A549 (cell line): ENCODE data around the gene RPS14. TPM values are rescaled to one million over a fixed set of nuclear protein-coding genes. Genes with fewer than 3 reads are reported as not detected.
A peak's percentile ranks its signal among the peaks of the same experiment; 100 is the strongest.

ENCODE experiments used
- ATAC-seq, 2 experiments: fragments of 200-7000 bp in 1 of 2; fragments of >200 bp in 1 of 2; cut with Nextera tagmentation in 1 of 2; cut with Tn5 transposase in 1 of 2; 3 replicates each; pipeline versions ENCODE4 v1.8.0 to v1.9.1; 2018 to 2020; ENCODE audit warnings: mild to moderate bottlenecking in 1 of 2, moderate library complexity in 1 of 2
- CTCF ChIA-PET: fragments of 300-600 bp; sonication (Branson Sonifier 250); formaldehyde crosslinking; extraction: SDS; loops from one replicate; lab custom pipeline; 2021; ENCODE audit warnings: antibody characterized with exemption, inconsistent platforms; lab: Yijun Ruan, JAX
- POLR2A ChIA-PET: fragments of 350-600 bp; formaldehyde crosslinking; extraction: SDS; loops from one replicate; lab custom pipeline; 2021; ENCODE audit warnings: antibody characterized with exemption, inconsistent platforms; lab: Yijun Ruan, JAX
- DNase-seq, 2 experiments: peaks; one replicate each; pipeline versions ENCODE4 v3.0.0 to v3.0.0-alpha.2; 2011 to 2016; ENCODE audit warnings: low read depth in 1 of 2, low spot score in 1 of 2
- FAIRE-seq: peaks from 2 replicates; lab custom pipeline; 2011; peaks lifted over from hg19 to GRCh38; lab: Jason Lieb, UNC
- H3K27ac ChIP-seq, 2 experiments: fragments of >200 bp; sonication (Bioruptor Twin); formaldehyde crosslinking; 3 replicates each; pipeline ENCODE4 v1.5.1; 2016 to 2017
- H3K4me1 ChIP-seq: fragments of >200 bp; sonication (Bioruptor Twin); formaldehyde crosslinking; 3 replicates; pipeline ENCODE4 v1.6.1; 2016
- H3K4me2 ChIP-seq: fragments of >200 bp; sonication (Bioruptor Twin); formaldehyde crosslinking; 3 replicates; pipeline ENCODE4 v1.6.1; 2016
- H3K4me3 ChIP-seq: fragments of >200 bp; sonication (Bioruptor Twin); formaldehyde crosslinking; 3 replicates; pipeline ENCODE4 v1.5.1; 2016
- H3K9me3 ChIP-seq: fragments of >200 bp; sonication (Bioruptor Twin); formaldehyde crosslinking; 3 replicates; pipeline ENCODE4 v1.6.1; 2016
- ATOH8 ChIP-seq: fragments of 250-450 bp; sonication (Bioruptor Pico); IDR thresholded peaks from 2 replicates; pipeline ENCODE4 v1.5.0; 2020; ENCODE audit warnings: low read depth, mild to moderate bottlenecking, moderate library complexity
- BHLHE40 ChIP-seq: IDR thresholded peaks from 2 replicates; pipeline ENCODE4 v1.6.1; 2012; ENCODE audit warnings: low read depth, low read length, inconsistent platforms
- CBX2 ChIP-seq: fragments of 200-600 bp; sonication (generic); IDR thresholded peaks from 2 replicates; pipeline ENCODE4 v1.6.1; 2016; ENCODE audit warnings: low read depth, mild to moderate bottlenecking, borderline replicate concordance
- CHD2 ChIP-seq: fragments of 150-350 bp; IDR thresholded peaks from 2 replicates; pipeline ENCODE4 v1.6.1; 2014; ENCODE audit warnings: low read length; ENCODE audit not compliant: partially characterized antibody
- CTCF ChIP-seq: fragments of >200 bp; sonication (Bioruptor Twin); formaldehyde crosslinking; IDR thresholded peaks from 3 replicates; pipeline ENCODE4 v1.5.1; 2016
- EHF ChIP-seq: fragments of 250-450 bp; sonication (Bioruptor Pico); IDR thresholded peaks from 2 replicates; pipeline ENCODE4 v1.5.0; 2020; ENCODE audit warnings: mild to moderate bottlenecking
- ELK1 ChIP-seq: fragments of 150-350 bp; IDR thresholded peaks from 2 replicates; pipeline ENCODE4 v1.6.1; 2014; ENCODE audit warnings: low read depth, mild to moderate bottlenecking, low read length
- FOSL2 ChIP-seq, 2 experiments: fragments of 450-650 bp in 1 of 2; fragments of >200 bp in 1 of 2; sonication (Bioruptor Twin) in 1 of 2; formaldehyde crosslinking; IDR thresholded peaks; 2 replicates each; pipeline versions ENCODE4 v1.5.0 to v1.6.1; 2016 to 2020; ENCODE audit warnings: mild to moderate bottlenecking in 1 of 2, moderate library complexity in 1 of 2
- HMGXB4 ChIP-seq: fragments of 250-450 bp; sonication (Bioruptor Pico); IDR thresholded peaks from 2 replicates; pipeline ENCODE4 v1.5.0; 2021; ENCODE audit warnings: mild to moderate bottlenecking, moderate library complexity, borderline replicate concordance
- JUNB ChIP-seq: fragments of >200 bp; sonication (Bioruptor Twin); formaldehyde crosslinking; IDR thresholded peaks from 2 replicates; pipeline ENCODE4 v1.6.1; 2016
- KDM5A ChIP-seq: fragments of 200-600 bp; sonication (generic); IDR thresholded peaks from 2 replicates; pipeline ENCODE4 v1.6.1; 2016; ENCODE audit warnings: antibody characterized with exemption, mild to moderate bottlenecking
- MYC ChIP-seq: IDR thresholded peaks from 2 replicates; pipeline ENCODE4 v1.6.1; 2012; ENCODE audit warnings: mild to moderate bottlenecking, inconsistent platforms, low read length, improper control_type of control experiment, borderline replicate concordance
- NFE2L2 ChIP-seq: fragments of 150-350 bp; conservative IDR thresholded peaks from 2 replicates; pipeline ENCODE4 v1.6.1; 2014; ENCODE audit warnings: low read length
- NPAS2 ChIP-seq: fragments of 250-450 bp; sonication (Bioruptor Pico); IDR thresholded peaks from 2 replicates; pipeline ENCODE4 v1.8.0; 2022; ENCODE audit warnings: mild to moderate bottlenecking, moderate library complexity, borderline replicate concordance
- POLR2A ChIP-seq: IDR thresholded peaks from 2 replicates; pipeline ENCODE4 v1.6.1; 2012; ENCODE audit warnings: mild to moderate bottlenecking, low read length
- RARB ChIP-seq: fragments of 250-450 bp; sonication (Bioruptor Pico); IDR thresholded peaks from 2 replicates; pipeline ENCODE4 v1.8.0; 2021; ENCODE audit warnings: mild to moderate bottlenecking, moderate library complexity
- REST ChIP-seq: fragments of 200-600 bp; sonication (generic); IDR thresholded peaks from 2 replicates; pipeline ENCODE4 v1.6.1; 2016; ENCODE audit warnings: antibody characterized with exemption, mild to moderate bottlenecking, moderate library complexity
- RNF2 ChIP-seq: fragments of 200-600 bp; sonication (generic); IDR thresholded peaks from 2 replicates; pipeline ENCODE4 v1.6.1; 2016; ENCODE audit warnings: low read depth, mild to moderate bottlenecking, antibody characterized with exemption, moderate library complexity, borderline replicate concordance
- SREBF2 ChIP-seq: fragments of 450-650 bp; IDR thresholded peaks from 2 replicates; pipeline ENCODE4 v1.6.1; 2014; ENCODE audit warnings: mild to moderate bottlenecking, moderate library complexity
- TP53 ChIP-seq: fragments of 250-450 bp; sonication (Bioruptor Pico); IDR thresholded peaks from 2 replicates; pipeline ENCODE4 v1.5.0; 2021; ENCODE audit warnings: mild to moderate bottlenecking, moderate library complexity
- ZFP36 ChIP-seq: fragments of 450-650 bp; IDR thresholded peaks from 2 replicates; pipeline ENCODE4 v1.6.1; 2014; ENCODE audit warnings: borderline replicate concordance; ENCODE audit not compliant: partially characterized antibody
- WGBS: methylation state at CpG from one replicate; pipeline ENCODE4 v1.1.6; 2017; ENCODE audit errors: missing lambda C conversion rate; 5-methylcytosine and 5-hydroxymethylcytosine counted together
- polyA plus RNA-seq, 4 experiments: library from polyadenylated mRNA; depleted of rRNA in 3 of 4; stranded (reverse); fragments of >200 nt; fragmentation: RNase III in 1 of 4; extraction: RNeasy Plus Mini Kit Qiagen cat#74134 plus additional on column Dnase treatment in 1 of 4; gene quantifications; 2 replicates in 3 of 4; 3 replicates in 1 of 4; pipeline ENCODE4 v1.2.3, GENCODE V29; 2011 to 2017

The RPS14 gene
- polyA plus RNA-seq, 2 of the 4 experiments (the other 2 are of a cell fraction): 3,794 to 3,799 TPM

- TF ChIP-seq HMGXB4 (CRISPR knock-in tag) (no peak), JUNB (no peak), EHF (CRISPR knock-in tag) (no peak), NPAS2 (CRISPR knock-in tag) (no peak), RARB (CRISPR knock-in tag) (0 out of 2 replicates have a peak, but pooled peaks have one; percentile 24), FOSL2 (IDR thresholded peaks at IDR 0.05) (no peak), FOSL2 (CRISPR knock-in tag; IDR thresholded peaks at IDR 0.05) (no peak), TP53 (CRISPR knock-in tag) (0 out of 2 replicates have a peak, but pooled peaks have one; percentile 14), CBX2 (no peak), BHLHE40 (no peak), SREBF2 (no peak), KDM5A (0 out of 2 replicates have a peak, but pooled peaks have one; percentile 23)
Measured at GRCh38 chr5:150448952-150449516, 505 bp downstream of the RPS14 start (continued).

GRCh38 chr5:150448334-150448733 is 1.2 kb downstream of the RPS14 start:
- ATAC-seq (no peak), DNase-seq (no peak), FAIRE-seq (no peak)
- TF ChIP-seq KDM5A (0 out of 2 replicates have a peak, but pooled peaks have one; percentile 5), CBX2 (no peak), RNF2 (no peak), NFE2L2 (no peak)
- Histone ChIP-seq H3K27ac (peak overlapping the region; percentile 96), H3K9me3 (peaks cover 5% of the 10 kb centered on the region; the same call in 2 of the 3 replicates), H3K4me3 (peak overlapping the region; percentile 78), H3K4me1 (peaks cover 36% of the 10 kb centered on the region), H3K4me2 (peak overlapping the region; percentile 98)
- 8% methylated on average over 4 of the region's 4 CpGs for WGBS
- POLR2A ChIA-PET: no interaction called here
- CTCF ChIA-PET: interaction anchor here (0.9 kb wide), 1 partner anchor 829 kb away, joined by 3 read pairs; no protein-coding TSS in a partner anchor

- H3K4me2 ChIP-seq: peak overlapping the region; percentile 98
- 88% methylated on average over 6 of the region's 6 CpGs for WGBS
- H3K9me3 ChIP-seq: peaks cover 5% of the 10 kb centered on the region; the same call in 2 of the 3 replicates
- CTCF ChIA-PET: interaction anchor here (0.9 to 1.3 kb wide), 4 partner anchors 11 to 828 kb away, joined by 3 read pairs; no protein-coding TSS in a partner anchor
- POLR2A ChIA-PET: no interaction called here
- TF ChIP-seq REST (no peak), ELK1 (no peak), MYC (no peak), KDM5A (no peak), RARB (CRISPR knock-in tag) (no peak), CTCF (no peak), ATOH8 (no peak), HMGXB4 (CRISPR knock-in tag) (no peak), ZFP36 (no peak), CHD2 (no peak), POLR2A (no peak)
- peak overlapping the region in 1 of 2 experiments; percentile 96; a peak in 3 of 6 replicates for H3K27ac ChIP-seq
- ATAC-seq: no peak
- FAIRE-seq: no peak
- peak overlapping the region; percentile 78; the same call in 2 of the 3 replicates for H3K4me3 ChIP-seq
- peaks cover 37% of the 10 kb centered on the region for H3K4me1 ChIP-seq
- DNase-seq: no peak
Measured at GRCh38 chr5:150447188-150447587, 2.4 kb downstream of the RPS14 start.
